GM21515 (cell line): ENCODE data around the gene ESYT1.

Source experiments
- ATAC-seq: cut with Tn5 transposase; IDR thresholded peaks from one replicate; pipeline ENCODE4 v1.9.1; 2021; ENCODE audit not compliant: unreplicated experiment

ESYT1 gene

GRCh38 chr12:56186957-56187356 lies 58.9 kb downstream of the ESYT1 start:
- no peak for ATAC-seq

- no peak for ATAC-seq
These were observed 60.2 kb downstream of the ESYT1 start for GRCh38 chr12:56188131-56188777.

- ATAC-seq = no peak
These were observed 60.7 kb downstream of the ESYT1 start for GRCh38 chr12:56188778-56189098.

DNA sequence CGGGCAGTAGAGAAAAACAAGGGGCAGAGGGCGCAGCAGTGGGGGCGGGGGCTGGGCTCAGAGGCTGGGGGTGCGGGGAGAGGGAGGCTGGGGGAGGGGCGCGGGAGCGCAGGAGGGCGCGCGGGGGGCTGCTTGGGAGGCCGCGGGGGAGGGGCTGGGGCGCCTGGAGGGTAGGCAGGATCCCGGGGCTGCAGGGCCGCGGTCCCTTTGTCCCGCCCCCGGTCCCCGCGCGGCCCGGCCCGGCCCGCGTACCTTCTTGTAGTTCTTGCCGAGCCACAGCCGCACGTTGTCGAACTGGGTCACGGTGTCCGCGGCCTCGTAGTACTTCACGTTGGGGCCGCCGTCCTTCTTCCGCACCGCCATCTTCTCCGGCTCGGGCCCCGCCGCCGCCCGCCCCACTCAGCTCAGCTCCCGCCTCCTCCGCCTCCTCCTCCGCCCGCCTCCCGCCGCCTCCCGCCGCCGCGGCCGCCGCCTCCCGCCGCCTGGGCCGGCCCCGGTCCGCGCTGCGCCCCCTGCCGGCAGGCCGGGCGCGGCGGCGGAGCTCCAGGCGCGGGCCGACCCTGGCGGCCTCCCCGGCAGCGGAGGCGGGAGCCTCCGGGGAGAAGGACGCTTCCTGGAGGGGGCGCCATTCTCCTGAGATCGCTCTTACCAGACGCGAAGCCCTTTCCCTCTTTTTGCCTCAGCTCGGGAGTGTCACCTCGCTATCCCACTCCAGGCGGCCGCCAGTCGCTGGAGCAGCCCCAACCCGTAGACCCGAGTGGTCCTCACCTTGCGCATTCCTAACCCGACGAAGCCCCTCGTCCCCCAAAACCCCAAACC lies 61.2 kb downstream of the ESYT1 start, which contains the start of gene SMARCC2:
TSS of gene SMARCC2 (minus strand) at position 385 of the 819 bp plus-strand sequence. CDS start at position 363, 22 bp downstream.
- ATAC-seq = peak; percentile 61

DNA sequence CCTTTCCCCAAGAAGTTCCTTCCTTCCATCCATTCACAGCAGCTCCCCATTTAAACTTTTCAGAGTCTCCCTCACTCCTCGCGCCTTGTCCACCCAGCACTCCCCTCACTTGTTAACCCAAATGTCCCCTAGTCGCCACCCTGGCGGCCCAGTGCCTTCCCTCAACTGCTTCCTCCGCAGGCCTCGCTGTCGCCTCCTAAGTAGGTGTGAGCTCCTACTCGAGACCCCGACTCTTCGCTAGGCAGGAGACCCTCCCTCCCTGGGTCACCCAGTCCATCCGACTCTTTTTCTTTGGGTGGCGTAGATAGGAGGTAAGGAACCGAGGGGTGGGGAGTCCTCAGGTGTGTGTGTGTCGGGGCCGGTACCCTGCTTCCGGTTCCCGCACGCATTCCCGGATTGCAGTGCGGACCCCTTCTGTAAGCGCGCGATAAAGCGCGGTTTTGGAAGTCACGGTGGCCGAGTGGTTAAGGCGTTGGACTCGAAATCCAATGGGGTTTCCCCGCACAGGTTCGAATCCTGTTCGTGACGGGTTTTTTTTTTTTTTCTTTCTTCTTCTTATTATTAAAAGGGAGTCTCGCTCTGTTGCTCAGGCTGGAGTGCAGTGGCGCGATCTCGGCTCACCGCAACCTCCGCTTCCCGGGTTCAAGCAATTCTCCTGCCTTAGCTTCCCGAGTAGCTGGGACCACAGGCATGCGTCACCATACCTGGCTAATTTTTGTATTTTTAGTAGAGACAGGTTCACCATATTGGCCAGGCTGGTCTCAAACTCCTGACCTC lies 62.0 kb downstream of the ESYT1 start:
- peak; percentile 40 for ATAC-seq

DNA sequence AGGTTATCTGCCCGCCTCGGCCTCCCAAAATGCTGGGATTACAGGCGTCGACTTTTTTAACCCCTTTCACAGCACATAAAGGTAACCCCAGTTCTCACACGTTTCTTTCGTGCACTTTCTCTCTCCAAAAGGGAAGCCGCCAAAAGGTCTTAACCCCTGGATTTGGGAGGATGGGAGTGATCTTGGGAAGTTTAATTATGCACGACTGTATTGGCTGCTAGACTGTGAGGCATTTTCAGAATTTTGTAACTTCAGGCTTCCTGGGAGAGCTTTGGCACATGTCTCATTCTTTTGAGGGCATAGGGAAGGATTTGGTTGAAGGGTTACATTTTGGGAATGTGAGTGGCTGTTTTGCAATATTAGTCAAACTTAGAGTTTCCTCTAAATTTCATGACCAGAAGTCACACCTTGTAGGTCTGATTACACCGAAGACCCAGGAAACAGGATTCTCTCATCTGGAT lies 62.7 kb downstream of the ESYT1 start:
- ATAC-seq = no peak

DNA sequence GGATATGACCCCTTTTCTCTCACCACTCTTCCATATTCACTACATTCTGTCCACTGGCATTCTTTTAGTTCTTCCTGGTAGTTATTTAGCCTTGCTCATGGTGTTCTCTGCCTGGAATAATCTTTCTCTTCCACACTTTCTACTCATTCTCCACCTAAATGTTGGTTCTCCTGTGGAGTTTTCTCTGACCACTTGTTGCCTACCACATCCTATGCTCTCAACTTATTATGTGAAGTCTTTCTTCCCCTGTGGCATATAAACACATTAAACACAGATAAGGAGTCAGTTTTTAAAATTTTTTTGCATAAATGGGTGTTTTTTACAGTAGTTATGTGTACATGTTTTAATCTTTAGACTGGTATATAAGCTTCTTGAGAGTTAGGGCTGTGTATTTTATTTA lies 64.5 kb downstream of the ESYT1 start:
- no peak for ATAC-seq

GRCh38 chr12:56193025-56193578 lies 65.0 kb downstream of the ESYT1 start:
- ATAC-seq = no peak
